ENCODE measurements around the gene HK1. TPM values are rescaled to one million over a fixed set of nuclear protein-coding genes. Genes with fewer than 3 reads are reported as not detected.

HK1 gene
- polyA plus RNA-seq, 1 experiment = 47.5 TPM

- Histone ChIP-seq H3K27me3 (ENCODE audit: control insufficient read depth, insufficient read depth, low read length) (no peaks in the 10 kb centered on the region; the same call in 1 of the 2 replicates), H3K4me3 (ENCODE audit: low read depth, low read length) (no peak overlapping the region), H3K36me3 (ENCODE audit: control insufficient read depth, insufficient read depth, low read length) (no peaks in the 10 kb centered on the region)
- TF ChIP-seq, protein P1, sequence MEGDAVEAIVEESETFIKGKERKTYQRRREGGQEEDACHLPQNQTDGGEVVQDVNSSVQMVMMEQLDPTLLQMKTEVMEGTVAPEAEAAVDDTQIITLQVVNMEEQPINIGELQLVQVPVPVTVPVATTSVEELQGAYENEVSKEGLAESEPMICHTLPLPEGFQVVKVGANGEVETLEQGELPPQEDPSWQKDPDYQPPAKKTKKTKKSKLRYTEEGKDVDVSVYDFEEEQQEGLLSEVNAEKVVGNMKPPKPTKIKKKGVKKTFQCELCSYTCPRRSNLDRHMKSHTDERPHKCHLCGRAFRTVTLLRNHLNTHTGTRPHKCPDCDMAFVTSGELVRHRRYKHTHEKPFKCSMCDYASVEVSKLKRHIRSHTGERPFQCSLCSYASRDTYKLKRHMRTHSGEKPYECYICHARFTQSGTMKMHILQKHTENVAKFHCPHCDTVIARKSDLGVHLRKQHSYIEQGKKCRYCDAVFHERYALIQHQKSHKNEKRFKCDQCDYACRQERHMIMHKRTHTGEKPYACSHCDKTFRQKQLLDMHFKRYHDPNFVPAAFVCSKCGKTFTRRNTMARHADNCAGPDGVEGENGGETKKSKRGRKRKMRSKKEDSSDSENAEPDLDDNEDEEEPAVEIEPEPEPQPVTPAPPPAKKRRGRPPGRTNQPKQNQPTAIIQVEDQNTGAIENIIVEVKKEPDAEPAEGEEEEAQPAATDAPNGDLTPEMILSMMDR (IDR thresholded peaks at IDR 0.05; ENCODE audit: insufficient read depth, low read depth, low read length) = no peak
- ChIA-PET CTCF (interaction anchor here (2.9 kb wide), 1 partner anchor 71 kb away, joined by 7 read pairs; no protein-coding TSS in a partner anchor), POLR2A (no interaction called here)
- no peak for DNase-seq (ENCODE audit: low read depth)
These were observed 157.7 kb downstream of the HK1 start for GRCh38 chr10:69435966-69436520.

DNA sequence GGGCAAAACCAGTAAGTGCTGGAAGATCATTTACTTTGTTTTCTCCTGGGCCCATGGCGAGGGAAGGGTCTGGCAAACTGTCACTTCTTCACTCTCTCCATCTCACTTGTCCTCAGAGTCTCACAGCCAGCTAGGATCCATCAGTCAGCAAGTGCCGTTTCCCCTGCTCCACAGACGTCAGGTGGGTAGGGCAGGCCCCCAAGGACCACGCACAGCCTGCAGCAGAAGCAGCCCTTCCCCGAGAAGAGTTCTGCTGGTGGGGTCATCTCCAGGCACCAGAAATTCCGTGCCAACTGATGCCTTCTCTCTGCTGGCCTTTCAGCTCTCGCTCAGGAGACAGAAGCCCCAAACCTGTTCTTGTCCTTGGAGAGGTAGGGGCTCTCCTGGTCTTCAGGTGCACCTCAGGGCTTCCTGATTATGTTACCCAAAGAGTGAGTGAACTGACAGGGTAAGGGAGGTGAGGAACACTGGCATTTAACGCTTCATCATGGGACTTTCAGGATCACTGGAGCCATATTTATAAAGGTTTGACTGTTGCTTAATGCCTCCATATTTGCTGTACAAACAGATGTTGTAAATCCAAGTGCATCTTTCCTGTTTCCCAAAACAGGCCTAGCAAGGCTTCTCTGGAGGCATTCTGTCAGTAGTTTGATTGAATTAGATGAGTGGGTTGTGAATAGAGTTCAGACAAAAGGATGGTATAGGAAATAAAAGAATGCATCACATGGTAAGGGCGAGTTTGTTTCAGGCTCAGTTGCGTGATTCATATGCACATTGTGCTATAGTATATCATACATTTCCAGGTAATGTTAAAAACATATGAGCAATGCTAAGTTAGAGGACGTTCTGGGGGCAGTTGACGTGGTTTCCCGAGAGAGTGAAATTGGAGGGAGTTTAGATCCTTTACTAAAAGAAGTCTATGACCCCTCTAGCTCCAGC lies 159.3 kb downstream of the HK1 start:
- no peak for DNase-seq (ENCODE audit: low read depth)
- TF ChIP-seq, protein P1 (IDR thresholded peaks at IDR 0.05; ENCODE audit: insufficient read depth, low read depth, low read length) = no peak
- ChIA-PET CTCF (interaction anchor here (0.8 to 2.9 kb wide), 7 partner anchors 8 to 192 kb away, joined by 3 to 17 read pairs (median 5); partner anchors contain the start of gene TSPAN15), POLR2A (no interaction called here)
- H3K27me3 ChIP-seq (ENCODE audit: control insufficient read depth, insufficient read depth, low read length) = no peaks in the 10 kb centered on the region
- H3K4me3 ChIP-seq (ENCODE audit: low read depth, low read length) = no peak overlapping the region
- H3K36me3 ChIP-seq (ENCODE audit: control insufficient read depth, insufficient read depth, low read length) = no peaks in the 10 kb centered on the region

- DNase-seq (ENCODE audit: low read depth) = no peak
- CTCF ChIA-PET = interaction anchor here (1.0 to 2.9 kb wide), 7 partner anchors 9 to 191 kb away, joined by 3 to 17 read pairs (median 5); partner anchors contain the start of gene TSPAN15
- TF ChIP-seq, protein P1 (IDR thresholded peaks at IDR 0.05; ENCODE audit: insufficient read depth, low read depth, low read length) = no peak
- no peaks in the 10 kb centered on the region for H3K27me3 ChIP-seq (ENCODE audit: control insufficient read depth, insufficient read depth, low read length)
- H3K4me3 ChIP-seq (ENCODE audit: low read depth, low read length) = no peak overlapping the region
- no peaks in the 10 kb centered on the region for H3K36me3 ChIP-seq (ENCODE audit: control insufficient read depth, insufficient read depth, low read length)
- POLR2A ChIA-PET = interaction anchor here (0.7 kb wide), 1 partner anchor 8 kb away, joined by 3 read pairs; no protein-coding TSS in a partner anchor
These were observed 160.4 kb downstream of the HK1 start for GRCh38 chr10:69438536-69439349.

GRCh38 chr10:69439350-69439739 lies 161.0 kb downstream of the HK1 start:
- TF ChIP-seq, protein P1 (IDR thresholded peaks at IDR 0.05; ENCODE audit: insufficient read depth, low read depth, low read length) = no peak
- Histone ChIP-seq H3K27me3 (ENCODE audit: control insufficient read depth, insufficient read depth, low read length) (no peaks in the 10 kb centered on the region), H3K36me3 (ENCODE audit: control insufficient read depth, insufficient read depth, low read length) (no peaks in the 10 kb centered on the region), H3K4me3 (ENCODE audit: low read depth, low read length) (no peak overlapping the region)
- DNase-seq (ENCODE audit: low read depth) = no peak
- ChIA-PET CTCF (interaction anchor here (1.1 to 2.9 kb wide), 5 partner anchors 11 to 76 kb away, joined by 4 to 17 read pairs (median 5); partner anchors contain the start of gene TSPAN15), POLR2A (no interaction called here)

Measured in BJ (cell line).